ENCODE measurements around the gene MAP7.
"Not testable (repeated sequence)": the region's sequence is repeated elsewhere in the genome, so short reads cannot be mapped to it uniquely, and the experiment has no call there.

MAP7 gene

DNA sequence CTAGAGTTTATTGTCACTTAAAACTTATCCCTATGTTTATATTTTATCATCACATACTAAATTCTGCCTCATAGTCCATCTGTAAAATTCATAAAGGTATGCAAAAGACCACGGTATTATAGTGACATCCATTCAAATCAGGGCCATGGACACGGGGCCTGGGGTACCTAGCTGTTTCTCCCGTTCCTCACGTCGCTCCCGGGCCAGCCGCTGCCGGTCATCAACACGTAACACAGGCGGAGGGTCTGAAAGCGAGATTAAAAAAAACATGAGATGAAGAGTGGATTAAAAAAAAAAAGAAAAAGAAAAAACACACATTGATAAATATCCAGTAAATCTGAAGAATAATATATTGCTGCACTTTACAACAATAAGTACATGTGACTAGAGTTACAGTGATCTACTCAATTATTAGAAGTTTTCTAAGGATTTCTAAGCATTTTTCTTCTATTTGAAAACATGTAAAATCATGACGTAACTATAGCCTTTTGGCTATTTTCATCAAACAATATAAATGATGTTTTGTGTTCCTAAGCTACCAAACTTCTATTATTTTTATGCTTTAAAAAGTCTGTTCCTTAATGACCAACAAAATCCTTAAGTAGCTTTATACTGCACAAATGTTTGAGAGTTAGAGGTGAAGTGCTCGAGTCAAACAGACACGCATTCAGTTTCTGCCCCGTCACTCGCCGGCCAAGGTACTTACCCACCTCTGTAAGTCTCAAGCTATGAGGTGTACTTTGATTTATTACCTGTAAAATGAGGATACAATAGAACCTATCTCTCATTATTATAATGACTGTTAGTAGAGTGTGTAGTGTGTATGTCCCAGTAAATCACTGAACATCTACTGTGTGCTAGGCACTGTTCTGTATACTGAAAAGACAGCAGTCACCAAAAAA is 138.5 kb downstream of the MAP7 start:
- no peak for DNase-seq

DNA sequence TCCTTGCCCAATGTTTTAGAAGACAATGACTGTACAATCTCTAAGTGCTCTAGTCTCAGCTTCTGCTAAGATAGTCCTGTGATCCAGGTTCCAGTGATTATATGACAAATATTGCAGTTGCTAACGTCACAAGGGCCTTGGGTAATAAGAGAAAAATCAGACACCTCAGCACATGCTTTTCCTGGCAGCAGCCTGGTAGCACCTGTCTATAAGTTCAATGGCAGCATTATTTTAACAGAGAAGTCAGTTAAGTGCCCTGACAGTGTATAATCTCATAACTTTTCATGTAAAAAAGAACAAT is 139.2 kb downstream of the MAP7 start:
- DNase-seq: no peak

DNA sequence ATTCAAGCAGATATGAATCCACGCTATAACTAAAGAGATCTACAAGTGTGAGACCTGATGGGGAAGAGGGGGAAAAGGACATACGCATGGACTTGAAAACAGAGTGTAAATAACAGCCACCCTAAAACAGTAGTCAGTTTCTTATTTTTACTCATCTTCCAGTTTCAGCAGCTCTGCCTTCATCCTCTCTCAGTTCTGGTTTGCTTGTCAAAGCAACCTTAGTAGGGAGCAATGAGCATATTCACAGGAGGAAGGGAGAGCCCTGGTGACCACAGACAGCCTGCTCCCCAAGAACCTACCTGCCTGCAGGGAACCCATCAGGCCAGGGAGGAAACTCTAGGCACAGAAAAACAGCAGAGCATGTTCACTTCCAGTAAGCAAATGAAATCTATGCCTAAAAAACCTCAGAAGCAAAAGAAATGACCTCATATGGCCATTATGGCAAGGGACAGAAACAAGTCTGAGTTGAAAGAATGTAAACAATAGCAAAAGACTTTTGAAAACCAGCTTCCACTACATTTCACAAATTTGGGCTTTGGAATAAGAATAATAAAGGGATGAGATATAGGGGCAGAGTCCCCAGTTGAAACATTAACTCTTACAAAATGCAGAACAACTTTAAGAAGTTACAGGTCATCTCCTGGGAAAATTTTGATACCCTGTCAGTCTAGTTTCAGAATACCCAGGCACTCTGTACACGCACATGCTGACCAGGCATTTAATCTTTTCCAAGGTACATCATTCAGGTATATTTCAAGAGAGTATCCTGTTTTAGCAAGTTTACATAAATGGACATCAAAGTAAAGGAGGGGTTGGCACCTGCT is 139.8 kb downstream of the MAP7 start:
- DNase-seq: no peak

DNA sequence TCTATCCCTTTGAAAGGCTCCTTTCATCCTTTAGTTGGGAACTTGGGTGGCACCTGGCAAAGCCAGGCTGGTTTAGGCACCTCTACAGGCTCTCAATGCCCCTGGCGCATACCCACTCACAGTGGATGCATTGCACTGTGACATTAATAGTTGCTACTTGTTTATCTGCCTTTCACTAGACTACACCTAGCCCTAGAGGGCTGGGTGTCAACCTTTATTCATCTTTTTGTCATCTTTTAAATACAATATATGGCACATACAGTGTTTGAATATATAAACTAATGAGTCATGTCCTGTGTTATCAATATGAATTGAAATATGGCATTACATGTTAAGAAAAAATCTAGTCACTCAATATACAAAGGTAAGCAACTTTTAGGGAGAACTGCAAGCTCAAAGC is 140.6 kb downstream of the MAP7 start:
- no peak for DNase-seq

DNA sequence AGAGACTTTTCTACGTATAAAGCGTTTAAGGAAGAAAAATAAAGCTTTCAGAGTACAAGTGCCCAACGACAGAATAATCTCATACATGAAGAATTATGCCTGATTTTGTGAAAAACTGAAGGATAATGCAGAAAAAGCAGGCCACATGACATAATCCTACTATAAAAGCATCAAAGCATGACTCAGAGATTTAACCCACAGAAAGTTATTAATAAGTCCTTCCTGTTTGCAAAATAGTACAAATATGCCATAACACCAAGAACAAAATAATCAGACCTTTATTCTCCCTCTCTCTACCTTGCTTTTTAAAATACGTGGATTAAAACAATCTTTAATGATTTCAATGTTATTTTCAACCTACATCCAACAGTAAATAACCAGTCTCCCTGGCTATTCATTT is 142.0 kb downstream of the MAP7 start:
- no peak for DNase-seq

DNA sequence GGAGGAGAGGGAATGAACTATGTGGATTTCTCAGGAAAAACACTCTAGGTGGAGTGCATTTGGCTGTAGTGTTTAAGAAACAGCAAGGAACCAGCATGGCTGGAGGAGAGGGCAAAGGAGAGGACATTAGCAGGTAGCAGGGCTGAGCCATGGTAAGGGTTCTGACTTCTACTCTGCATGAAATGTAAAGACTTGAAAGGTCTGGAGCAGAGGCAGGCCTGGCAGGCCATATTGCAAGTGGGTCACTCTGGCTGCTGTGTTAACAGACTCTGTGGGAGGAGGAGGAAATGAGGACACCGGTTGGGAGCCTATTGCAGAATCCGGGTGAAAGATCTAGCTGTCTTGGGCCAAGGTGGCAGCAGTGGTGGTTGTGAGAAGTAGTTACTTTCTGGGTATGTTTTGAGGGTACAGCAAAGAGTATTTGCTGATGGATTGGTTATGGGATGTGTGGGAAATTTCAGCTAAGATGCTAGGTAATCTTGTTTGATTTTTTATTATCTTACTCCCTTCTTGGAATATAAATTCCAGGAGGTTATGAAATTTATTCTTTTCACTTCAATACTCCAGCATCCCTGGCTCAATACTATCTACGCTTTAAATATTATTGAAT is 144.7 kb downstream of the MAP7 start:
- DNase-seq: no peak

DNA sequence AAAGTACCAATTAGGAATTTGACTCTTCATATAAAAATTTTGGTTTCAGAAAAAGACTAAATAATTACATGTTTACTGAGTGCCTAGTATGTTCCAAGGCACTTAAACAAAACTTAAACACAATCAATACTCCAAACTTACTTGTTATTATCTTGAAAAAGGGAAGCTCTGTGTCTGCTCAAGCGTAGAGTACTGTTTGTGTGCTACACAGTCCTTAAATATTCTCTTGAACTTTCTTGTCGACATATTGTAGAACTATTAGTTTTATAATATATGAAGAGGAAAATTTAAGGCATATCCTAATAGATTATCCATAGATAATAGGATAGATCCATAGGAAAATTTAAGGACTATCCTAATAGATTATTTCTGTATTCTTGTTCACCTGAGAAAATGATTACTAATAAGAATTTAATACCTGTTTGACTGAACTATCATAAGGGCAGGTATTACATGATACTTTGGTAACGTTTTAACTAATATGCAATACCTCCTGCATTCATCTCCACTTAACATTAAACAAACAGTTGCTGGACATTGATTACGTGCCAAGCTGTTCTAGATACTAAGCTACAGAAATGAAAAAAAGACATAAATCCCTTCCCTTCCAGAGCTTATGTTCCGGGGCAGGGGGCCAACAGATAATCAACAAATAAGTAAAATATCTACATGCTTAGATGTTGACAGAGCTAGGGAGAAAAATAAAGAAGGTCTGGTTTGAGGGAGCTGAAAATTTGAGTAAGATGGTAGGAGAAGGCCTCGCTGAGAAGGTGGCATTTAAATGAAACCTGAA is 145.4 kb downstream of the MAP7 start:
- no peak for DNase-seq

DNA sequence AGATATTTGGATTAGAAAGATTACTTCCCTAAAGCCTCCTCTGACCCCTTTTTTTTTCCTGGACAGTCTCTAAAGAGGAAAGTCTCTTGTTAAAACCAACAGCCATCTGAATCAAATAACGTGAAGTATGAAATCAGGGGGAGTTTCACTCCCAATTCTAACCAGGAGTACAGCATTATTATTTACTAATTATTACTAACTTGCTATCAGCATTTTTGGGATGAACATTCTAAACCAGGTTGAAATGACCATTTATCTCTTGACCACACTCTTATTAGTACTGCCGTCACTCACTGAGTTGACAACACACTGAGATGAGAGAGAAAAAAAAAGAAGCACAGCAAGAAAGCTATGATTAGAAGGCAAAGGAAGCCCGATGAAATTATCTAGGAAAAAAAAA is 146.2 kb downstream of the MAP7 start:
- DNase-seq: no peak

DNA sequence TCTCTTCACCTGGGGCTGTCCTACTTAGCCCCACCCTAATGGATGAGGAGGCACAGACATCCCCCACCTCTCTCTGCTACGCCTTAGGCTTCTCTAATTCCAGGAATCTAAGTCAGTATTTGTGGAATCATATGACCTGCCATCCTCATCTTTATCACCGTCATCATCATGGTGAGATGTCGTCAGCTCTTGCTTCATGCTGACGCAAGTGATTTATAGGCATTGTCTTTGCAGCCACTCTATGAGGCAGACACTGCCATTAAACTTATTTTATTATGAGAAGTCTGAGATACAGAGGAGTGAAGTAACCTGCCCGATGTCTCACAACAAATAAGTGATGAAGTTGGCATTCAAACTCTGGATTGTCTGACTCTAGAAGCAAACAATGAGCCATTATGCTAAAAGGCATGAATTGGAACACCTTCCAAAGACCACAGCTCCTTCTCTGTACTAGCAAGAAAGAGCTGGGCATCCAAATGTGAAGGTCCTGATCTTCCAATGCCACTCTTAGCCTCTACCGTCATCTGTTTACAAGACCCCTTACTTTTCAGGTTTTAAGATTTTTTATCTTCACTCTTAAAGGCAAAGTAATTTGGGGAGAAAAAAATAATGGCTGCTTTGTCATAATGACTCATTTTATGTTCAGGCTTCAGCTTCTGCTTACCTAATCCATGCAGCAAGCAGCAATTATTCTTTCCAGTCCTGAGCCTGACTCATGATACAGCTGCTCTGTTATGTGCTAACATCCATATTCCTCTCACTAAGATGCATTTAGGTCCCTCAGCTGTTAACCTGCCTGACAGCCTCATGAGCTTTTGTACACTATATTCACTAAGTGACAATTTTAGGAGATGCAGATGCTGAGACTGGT is 146.9 kb downstream of the MAP7 start:
- no peak for DNase-seq

DNA sequence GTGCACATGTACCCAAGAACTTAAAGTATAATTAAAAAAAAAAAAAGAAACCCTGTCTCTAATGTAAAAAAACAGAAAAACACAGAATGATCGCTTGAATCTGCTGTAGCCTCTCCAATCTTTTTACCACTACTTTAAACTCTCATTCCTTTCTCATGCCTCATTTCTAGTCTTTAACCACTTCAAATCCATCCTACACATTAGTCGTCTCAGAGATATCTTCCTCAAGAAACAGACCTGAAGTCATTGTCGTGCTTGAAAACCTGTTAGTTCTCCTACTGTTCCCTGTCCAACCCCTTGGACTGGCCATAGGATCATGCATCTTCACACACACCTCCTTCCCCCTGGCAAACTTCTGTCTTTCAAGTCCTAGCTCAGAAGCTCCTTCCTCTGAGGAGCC is 148.5 kb downstream of the MAP7 start:
- no peak for DNase-seq

DNA sequence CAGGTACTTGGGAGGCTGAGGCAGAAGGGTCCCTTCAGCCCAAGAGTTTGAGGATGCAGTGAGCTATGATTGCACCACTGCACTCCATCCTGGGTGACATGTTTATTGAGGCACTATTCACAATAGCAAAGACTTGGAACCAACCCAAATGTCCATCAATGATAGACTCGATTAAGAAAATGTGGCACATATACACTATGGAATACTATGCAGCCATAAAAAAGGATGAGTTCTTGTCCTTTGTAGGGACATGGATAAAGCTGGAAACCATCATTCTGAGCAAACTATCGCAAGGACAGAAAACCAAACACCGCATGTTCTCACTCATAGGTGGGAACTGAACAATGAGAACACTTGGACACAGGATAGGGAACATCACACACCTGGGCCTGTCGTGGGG is 149.0 kb downstream of the MAP7 start:
- DNase-seq: not testable (repeated sequence)

DNA sequence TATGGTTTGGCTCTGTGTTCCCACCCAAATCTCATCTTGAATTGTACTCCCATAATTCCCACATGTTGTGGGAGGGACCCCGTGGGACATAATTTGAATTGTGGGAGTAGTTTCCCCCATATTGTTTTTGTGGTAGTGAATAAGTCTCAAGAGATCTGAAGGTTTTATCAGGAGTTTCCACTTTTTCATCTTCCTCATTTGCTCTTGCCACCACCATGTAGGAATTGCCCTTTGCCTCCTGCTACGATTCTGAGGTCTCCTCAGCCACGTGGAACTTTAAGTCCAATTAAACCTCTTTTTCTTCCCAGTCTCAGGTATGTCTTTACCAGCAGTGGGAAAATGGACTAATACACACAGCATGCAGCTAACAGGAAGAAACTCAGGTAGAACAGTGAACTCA is 151.8 kb downstream of the MAP7 start:
- DNase-seq: no peak

DNA sequence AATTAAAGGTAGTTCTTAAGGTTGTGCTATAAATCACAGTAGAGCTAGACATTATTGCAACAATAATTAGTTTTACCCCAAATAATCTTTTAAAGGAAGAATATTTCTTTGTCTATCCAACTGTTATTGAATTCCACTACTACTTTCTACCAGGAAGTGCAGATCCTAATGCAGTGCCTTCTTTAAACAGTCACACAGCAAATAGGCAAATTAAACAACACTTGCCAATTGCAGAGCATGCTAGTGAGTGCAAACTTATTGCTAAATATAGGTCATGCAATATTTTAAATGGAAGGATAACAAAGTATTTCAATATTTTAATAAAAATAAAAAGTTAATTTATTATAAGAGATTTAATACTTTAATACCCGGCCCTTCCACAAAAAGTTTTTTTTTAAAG is 153.3 kb downstream of the MAP7 start:
- DNase-seq: no peak

DNA sequence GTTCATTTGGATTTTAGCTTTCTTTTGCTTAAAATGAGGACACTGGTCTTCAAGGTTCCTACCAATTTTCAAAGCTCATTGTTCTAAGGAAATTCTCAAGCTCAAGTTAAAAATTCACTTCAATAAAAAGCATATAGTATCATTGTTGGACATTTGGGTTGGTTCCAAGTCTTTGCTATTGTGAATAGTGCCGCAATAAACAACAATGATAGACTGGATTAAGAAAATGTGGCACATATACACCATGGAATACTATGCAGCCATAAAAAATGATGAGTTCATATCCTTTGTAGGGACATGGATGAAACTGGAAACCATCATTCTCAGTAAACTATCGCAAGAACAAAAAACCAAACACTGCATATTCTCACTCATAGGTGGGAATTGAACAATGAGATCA is 159.3 kb downstream of the MAP7 start:
- DNase-seq: not testable (repeated sequence)

DNA sequence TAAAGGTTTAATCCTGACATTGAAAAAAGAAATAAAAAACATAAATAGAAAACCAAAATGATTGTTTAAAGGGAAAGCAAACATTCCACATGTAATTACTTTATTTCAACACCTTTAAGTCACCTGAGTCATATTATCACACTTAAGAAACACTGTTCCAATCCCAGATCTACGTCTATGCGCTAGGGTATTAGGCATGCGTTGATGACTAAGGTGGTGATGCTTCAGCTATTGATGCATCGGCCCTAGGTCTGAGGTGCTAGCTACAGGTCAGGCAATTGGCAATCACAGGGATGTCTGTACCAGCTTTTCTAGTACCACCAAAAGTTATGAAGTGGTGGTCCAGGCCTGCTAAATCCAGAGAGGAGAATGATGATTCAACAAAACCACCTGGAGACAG is 162.9 kb downstream of the MAP7 start:
- DNase-seq: no peak

DNA sequence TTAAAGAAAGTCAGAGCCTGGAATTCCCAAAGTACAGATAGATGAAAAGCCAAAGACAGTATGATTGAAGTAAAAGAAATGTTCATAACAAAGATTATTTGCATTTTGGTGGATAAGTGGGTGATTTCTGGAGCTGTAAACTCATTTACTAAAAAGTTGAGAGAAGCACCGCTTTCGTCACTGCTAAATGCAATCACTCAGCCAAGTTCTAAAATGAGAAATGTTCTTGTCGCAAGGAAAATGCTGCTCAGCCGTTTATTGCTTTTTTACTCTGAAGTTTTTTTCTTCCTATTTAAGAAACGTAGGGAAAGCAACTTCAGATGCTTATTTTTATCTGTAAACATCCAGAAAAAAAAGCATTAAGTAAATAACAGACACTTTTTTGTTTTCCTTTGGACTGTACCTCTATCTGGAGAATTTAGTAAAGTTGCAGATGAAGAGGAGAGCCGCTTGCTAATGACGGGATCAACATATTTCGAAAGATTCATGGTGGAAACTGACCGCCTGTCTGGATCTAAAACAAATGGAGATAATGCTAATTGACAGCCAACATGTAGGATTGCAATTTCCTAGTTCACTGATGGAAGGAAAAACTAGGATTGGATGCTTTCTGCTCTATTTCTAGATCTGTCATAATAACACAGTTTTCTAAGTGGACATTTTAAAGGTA is 166.8 kb downstream of the MAP7 start:
- no peak for DNase-seq

DNA sequence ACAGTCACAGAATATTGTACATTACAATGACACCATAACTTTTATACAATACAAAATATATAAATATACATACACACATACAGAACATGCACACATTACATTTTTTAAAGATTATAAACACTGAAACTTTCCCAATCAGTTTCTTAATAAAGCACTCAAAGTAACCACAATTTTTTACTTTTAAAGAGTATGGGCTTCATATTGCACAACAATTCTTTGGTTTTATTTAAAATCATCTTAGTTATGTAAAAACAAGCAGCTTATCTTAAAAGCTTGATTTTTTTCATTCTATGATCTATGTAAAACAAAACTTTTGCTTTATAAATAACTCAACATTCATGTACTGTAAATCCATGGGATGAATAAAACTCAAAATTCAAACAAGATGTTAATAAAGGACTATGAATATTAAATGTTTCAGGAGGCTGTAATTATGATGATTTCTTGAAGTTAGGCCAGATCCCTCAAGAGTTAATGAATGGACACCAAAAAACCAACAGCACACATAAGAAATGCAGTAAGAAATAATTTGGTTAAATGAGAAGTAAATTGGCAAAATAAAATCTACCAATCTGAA is 167.5 kb downstream of the MAP7 start:
- DNase-seq: no peak

DNA sequence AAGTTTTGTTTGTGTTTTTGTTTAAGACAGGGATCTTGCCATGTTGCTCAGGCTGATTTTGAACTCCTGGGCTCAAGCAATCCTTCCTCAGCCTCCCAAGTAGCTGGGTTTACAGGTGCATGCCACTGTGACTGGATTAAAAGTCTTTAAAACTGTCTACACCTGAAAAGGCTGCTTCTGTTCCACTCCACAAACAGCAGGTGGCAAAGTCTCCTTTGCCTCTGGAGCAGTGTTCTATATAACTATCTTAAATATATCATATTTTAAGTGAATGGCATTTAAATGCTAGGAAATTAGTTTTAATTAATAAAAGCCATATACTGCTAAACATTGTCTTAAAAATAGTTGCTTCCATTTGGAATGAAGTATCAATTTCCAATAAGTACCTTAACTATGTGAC is 171.3 kb downstream of the MAP7 start:
- no peak for DNase-seq

DNA sequence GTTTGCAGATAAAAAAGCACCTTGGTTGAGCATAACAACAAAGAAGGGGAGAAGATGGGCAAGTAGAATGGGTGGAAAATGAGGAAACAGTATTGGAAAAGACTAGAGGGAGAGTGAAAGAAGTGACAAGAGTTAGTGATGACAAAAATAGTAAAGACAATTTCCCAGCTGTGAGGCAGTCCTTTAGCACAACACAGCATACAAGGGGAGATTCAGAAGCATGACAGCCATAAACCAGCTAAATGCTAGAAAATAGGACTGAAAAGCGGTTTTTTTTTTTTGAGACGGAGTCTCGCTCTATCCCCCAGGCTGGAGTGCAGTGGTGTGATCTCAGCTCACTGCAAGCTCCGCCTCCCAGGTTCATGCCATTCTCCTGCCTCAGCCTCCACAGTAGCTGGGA is 174.4 kb downstream of the MAP7 start:
- DNase-seq: not testable (repeated sequence)

DNA sequence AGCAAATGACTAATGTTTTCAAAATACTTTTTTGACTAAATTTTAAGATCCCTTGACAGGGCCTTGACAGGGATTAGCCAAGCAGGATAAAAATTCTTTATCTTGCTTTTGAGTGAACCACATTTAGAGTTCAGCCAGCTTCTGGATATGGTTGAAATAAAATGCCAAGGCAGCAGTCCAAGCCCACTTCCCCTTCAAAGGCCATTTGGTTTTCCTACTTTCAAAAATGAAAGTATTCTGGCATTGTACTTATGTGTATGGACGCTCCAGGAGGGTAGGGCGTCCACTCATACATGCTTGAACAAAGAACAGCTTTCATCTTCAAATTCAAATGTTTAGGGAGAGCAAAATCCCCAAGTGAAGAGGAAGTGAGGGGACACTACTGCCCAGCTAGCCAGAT is 178.3 kb downstream of the MAP7 start:
- DNase-seq: no peak
